GM20000 (cell line): Measurements from ENCODE around the gene PRTG.
"Not testable (repeated sequence)": the region's sequence is repeated elsewhere in the genome, so short reads cannot be mapped to it uniquely, and the experiment has no call there.

Source experiments
- DNase-seq: peaks from one replicate; pipeline ENCODE4 v3.0.0; 2012; ENCODE audit warnings: low spot score
- TF ChIP-seq, protein P1 (sequence below): IDR thresholded peaks from 2 replicates; pipeline ENCODE4 v1.5.1; 2012; ENCODE audit warnings: mild to moderate bottlenecking, control low read depth; ENCODE audit errors: extremely low read depth, missing control alignments

The PRTG gene

DNA sequence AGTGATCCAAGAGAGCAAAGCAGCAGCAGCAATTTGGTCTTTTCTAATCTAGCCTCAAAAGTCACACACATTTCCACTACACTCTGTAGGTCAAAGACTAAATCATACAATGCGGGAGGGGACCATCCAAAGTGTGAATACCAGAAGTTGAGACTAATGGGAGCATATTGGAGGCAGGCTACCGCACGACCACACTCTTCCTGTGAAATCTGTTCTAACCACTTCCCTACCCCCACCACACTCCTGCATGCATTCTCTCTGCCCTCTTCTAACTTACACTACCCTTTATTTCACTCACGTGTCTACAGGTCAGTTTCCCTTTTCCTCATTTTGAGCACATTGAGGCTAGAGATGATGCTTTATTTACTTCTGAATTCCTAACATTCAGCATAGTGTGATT, 23.7 kb upstream of the PRTG start:
- no peak for DNase-seq
- TF ChIP-seq, protein P1, sequence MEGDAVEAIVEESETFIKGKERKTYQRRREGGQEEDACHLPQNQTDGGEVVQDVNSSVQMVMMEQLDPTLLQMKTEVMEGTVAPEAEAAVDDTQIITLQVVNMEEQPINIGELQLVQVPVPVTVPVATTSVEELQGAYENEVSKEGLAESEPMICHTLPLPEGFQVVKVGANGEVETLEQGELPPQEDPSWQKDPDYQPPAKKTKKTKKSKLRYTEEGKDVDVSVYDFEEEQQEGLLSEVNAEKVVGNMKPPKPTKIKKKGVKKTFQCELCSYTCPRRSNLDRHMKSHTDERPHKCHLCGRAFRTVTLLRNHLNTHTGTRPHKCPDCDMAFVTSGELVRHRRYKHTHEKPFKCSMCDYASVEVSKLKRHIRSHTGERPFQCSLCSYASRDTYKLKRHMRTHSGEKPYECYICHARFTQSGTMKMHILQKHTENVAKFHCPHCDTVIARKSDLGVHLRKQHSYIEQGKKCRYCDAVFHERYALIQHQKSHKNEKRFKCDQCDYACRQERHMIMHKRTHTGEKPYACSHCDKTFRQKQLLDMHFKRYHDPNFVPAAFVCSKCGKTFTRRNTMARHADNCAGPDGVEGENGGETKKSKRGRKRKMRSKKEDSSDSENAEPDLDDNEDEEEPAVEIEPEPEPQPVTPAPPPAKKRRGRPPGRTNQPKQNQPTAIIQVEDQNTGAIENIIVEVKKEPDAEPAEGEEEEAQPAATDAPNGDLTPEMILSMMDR: no peak

DNA sequence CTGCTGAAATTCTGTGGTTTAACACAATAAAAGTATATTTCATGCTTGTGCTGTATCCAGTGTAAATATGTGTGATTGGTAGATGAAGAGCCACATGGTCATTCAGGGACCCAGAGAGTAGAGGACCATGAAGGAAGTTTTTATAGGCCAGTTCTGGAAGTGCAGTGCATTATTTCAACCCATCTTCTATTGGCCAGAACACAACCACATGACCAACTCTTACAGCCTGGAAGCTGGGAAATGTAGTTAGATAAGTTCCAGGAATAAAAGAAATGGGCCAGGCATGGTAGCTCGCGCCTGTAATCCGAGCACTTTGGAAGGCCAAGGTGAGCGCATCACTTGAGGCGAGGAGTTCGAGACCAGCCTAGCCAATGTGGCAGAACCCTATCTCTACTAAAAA, 21.4 kb upstream of the PRTG start:
- no peak for DNase-seq
- TF ChIP-seq, protein P1: no peak

DNA sequence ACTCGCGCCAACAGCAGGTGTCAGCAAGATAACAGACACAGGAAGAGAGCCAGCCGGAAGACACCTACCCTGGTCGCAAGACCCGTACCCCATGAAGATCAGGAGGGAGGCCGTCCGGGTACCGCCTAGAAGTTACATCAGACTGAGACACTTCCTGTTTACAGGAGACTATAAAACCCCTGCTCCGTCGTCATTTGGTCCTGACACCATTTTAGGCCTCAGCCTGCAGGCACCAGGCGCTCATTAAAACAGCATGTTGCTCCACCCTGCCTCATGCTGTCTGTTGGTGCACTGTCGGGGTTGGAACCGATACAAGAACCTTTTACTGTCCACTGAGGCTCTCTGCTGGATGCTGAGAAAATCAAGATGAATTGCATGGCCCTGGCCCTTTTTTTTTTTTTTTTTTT, 15.6 kb upstream of the PRTG start:
- DNase-seq: no peak
- TF ChIP-seq, protein P1: no peak

DNA sequence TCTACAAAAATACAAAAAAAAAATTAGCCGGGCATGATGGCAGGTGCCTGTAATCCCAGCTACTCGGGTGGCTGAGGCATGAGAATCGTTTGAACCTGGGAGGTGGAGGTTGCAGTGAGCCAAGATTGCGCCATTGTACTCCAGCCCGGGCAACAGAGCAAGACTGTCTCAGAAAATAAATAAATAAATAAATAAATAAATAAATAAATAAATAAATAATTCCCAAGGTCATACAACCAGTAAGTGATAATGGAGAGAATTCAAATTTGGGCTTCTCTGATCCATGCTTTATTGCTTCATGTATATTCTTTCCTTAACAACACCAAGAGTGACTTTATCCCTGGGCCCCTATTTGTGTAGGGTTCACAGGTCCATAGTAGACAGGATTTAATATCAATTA, 10.5 kb upstream of the PRTG start:
- DNase-seq: not testable (repeated sequence)

DNA sequence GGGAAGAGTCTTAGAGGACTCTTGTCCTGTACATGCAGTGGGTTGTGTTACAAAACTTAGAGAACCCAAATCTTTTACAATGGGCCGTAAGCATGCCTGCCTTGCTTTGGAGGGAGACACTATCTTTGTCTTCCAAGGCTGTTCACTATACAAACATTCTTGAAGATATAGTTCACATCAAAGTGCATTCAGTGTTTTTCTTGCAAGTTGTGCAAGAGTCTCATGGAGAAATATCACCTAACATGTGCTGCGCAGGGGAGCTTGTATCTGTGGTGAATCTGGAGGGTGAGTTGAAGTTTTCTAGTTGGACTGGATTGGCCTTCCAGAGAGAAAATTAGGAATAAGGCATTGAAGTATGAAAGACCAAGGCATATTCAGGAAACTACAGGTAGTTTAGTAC, 7.8 kb upstream of the PRTG start:
- TF ChIP-seq, protein P1: no peak
- DNase-seq: no peak

DNA sequence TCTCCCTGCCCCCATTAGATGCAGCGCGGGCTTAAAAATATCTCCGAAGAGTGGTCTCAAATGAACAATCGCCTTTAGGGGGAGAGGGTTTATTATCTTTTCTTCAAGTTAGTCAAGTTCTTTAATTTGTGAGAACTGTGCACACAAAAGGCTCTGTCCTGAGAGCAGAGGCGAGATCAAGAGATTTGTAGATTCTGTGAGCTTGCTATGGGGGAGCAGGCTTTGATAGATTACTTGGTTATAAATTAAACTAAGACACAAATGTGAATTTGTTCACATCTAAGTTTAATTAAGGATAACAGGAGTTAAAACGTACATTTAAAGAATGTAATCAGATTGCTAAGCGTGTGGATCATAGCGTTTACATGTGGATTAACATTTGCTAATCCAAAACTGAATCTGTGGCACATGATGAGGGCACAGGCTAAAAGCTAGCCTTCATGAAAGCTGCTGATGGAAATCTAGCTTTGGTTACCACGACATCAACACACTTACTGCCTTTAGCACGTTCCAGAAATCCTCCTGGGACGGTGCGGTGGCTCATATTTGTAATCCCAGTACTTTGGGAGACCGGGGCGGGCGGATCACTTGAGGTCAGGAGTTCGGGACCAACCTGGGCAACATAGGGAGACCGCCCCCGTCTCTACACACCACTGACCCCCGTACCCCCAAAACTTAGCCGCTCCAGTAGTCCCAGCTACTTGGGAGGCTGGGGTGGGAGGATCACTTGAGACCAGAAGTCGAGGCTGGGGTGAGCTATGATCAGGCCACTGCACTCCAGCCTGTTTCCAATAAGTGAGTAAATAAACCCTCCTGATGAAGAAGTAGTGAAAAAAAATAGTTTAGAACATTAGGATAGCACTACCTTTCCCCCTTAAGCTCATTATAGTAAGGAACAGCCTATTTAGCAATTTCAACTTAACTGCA, 1.0 kb upstream of the PRTG start:
- peak; percentile 22 for DNase-seq
- TF ChIP-seq, protein P1: no peak

DNA sequence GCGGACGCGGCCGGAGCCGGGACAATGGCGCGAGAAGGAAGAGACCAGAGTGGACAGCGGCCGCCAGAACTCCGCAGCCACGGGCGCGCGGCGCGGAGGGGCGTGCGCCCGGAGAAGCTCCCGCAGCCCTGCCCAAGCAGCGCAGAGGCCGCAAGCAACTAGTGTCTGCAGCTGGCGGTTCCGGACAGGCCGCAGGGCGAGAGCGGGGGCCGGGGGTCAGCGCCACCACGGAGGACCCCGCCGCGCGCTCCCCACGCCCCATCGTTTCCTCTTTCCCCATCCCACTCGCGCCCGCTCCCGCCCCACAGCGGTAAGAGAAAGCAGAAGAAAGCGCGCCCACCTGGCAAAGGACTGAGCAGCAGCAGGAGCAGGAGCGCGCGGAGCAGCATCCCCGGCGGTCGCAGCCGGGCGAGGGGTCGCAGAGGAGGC, 440 bp downstream of the PRTG start:
- TF ChIP-seq, protein P1: no peak
- peak; percentile 58 for DNase-seq

DNA sequence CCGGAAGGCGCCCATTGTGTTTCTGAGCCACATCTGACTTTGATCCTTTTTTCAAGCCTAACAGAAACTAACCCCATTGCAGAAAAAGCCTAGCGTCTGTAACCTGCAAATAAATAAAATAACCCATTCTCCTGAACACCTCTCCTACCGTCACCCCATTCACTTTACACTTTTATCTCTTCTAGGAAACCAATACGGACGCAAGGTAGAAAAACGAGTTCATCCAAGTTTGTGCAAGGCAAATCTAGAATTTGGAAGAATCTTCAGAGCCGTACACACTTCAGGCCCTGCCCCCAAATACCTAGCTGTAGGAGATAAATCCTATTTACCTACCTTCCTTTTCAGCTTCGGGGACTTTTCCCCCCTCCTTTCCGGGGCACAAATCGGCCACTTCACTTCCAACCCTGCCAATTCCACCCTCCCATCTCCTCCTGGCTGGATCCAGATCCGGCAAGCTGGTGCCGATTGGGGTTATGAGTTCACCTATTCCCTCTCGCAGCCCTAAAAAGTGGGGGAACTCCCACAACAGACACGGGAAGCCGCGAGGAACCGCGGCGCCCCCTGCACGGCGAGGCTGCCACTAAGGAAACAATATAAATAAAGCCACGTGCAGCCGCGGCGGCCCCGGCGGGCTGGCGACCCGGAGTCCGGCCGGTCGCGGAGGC, 987 bp downstream of the PRTG start:
- DNase-seq: peak; percentile 53
- TF ChIP-seq, protein P1: no peak
